NCI-H446 treated with DMSO at 0.1 percent for 48 hours (cell line): ENCODE results near the gene NOXA1.
"Not testable (repeated sequence)": the region's sequence is repeated elsewhere in the genome, so short reads cannot be mapped to it uniquely, and the experiment has no call there.

Experiments used
- DNase-seq: peaks from one replicate; lab custom pipeline; 2025; lab: John Stamatoyannopoulos, UW

NOXA1 gene

GRCh38 chr9:137406085-137406760, 17.0 kb upstream of the NOXA1 start:
- no peak for DNase-seq

- no peak for DNase-seq
Measured at GRCh38 chr9:137406876-137407589, 16.2 kb upstream of the NOXA1 start.

DNA sequence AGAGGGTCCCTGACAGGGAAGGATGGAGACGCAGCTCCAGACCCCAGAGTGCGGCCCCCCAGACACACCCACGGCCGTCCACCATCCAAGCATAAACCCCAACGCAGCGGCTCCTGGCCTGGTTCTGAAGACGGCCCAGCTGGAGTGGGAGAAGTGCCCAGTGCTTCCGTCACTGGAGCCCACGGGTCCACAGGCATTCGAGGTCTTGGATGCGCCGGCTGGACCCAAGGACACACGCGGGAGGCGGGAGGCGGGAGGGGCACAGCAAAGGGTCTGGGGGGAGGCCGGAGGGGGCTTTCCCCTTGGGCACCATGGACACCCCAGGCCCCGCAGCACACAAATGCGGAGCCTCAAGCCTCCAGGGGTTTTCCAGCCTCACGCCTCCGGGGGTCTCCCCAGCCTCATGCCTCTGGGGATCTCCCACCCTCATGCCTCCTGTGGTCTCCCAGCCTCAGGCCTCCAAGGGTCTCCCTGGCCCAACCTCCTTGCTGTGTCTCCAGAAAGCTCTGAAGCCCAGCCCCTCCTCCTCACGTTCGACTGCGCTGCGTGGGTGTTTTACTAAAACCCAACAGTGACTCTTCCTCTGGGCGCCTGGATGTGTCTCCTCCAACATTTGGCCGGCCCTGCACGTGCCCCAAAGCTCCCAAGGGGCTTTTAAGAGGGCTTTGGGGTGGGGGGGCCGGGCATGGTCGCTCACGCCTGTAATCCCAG, 15.4 kb upstream of the NOXA1 start:
- no peak for DNase-seq

DNA sequence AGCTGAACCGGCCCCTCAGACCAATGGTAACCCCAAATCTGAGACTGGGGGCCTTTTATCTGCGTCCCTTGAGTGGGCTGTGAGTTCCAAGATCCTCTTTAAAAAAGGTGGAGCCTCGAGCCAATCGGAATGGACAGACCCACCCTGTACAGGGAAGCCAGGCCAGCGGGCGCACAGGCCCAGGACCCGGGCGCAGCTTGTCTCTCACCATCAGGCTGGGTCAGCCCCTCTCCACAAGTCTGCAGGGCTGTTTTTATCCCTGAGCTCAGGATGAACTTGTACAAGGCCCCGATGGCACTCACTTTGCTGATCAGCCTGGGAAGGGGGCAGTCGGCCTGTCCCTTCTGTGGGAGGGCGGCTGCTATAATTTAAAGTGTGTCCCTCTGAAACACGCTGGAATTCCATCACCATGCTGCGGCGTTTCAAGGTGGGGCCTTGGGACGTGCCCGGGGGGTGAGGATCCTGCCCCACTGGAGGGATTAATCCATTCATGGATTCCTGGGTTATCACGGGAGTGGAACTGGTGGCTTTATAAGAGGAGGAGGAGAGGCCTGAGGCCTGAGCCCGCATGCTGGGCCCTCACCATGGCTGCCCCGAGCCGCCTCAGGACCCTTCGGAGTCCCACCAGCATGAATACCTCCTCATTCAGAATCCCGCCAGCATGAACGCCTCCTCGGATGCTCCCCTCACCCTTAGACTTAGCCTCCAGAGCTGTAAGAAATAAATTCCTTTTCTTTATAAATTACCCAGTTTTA, 14.4 kb upstream of the NOXA1 start:
- DNase-seq = no peak

DNA sequence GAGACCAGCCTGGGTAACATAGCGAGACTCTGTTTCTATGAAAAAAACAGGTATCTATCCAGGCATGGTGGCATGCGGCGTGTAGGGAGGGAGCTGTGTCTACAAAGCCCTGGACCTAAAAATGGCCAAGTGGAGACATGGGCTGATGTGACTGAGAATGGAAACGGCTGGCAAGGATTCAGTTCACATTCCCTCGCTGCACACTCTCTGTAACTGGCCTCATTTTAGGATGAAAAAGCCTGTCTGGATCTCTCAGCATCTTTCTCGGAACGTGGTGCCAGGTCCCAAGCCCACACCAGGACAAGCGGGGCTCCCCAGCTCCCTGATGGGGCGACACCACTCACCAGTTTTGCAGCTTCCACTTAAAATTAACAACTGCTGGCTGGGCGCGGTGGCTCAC, 13.7 kb upstream of the NOXA1 start:
- no peak for DNase-seq

GRCh38 chr9:137410236-137410890, 12.8 kb upstream of the NOXA1 start:
- DNase-seq = not testable (repeated sequence)

GRCh38 chr9:137410891-137411249, 12.3 kb upstream of the NOXA1 start:
- no peak for DNase-seq

GRCh38 chr9:137411260-137411644, 11.9 kb upstream of the NOXA1 start:
- DNase-seq = no peak

DNA sequence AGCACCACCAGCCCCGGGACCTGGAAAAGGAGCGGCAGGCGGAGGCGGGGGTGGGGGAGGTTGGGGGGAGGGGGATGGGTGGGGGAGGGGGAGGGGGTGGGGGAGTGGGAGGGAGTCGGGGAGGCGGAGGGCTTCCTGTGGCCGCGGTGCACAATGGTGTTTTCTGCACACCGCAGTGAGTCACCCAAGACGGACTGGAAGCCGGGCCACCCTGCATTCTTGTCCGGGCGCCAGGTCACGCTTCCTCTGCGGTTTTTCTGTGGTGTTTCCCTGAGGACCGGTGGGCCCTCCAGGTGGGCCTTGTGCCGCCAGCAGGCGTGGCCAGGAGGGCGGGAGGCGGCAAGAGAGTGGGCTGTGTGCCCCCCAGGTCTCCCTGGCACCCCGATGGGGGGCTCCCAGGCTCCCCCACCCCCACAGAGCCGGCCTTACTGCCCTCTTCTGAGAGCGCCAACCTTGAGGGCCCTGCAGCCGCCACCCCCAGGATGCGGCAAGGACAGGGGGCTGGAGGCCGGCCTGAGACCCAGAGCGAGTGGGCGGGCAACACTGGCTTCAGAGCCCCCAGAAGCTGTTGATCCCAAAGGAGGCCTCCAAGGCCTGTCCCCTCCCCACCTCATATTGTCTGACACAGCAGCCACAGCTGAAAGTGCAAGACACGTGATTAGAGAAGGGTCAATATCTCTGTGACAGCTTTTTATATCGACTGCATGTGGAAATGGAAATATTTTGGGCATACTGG, 11.4 kb upstream of the NOXA1 start:
- DNase-seq = no peak

GRCh38 chr9:137412431-137412830, 10.8 kb upstream of the NOXA1 start:
- DNase-seq = no peak

- no peak for DNase-seq
Measured at GRCh38 chr9:137415451-137415850, 7.7 kb upstream of the NOXA1 start.

DNA sequence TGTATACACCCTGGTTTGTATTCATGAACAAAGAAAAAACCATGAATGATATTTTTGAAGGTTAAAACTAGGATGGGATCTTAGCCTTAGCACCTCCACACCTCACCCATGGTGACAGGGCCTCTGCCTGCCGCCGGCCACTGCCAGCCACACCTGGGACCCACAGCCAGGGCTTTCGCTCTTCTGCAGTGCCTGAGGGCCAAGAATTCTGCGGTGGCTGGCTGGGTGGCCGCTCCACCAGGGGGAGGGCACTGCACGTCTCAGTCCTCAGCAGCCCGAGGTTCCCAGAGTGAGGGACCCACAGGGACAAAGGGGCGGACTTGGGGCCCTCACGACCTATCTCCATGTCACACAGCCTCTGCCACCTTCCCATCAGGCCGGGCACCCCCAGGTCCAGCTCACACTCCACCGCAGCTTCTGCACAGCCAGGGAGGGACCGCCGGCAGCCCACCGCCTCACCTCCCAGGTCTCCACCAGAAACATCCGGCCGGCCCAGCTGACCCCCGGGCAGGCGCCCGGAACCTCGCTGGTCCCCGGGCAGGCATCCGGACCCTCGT, 7.1 kb upstream of the NOXA1 start:
- no peak for DNase-seq

- no peak for DNase-seq
Measured at GRCh38 chr9:137416563-137417151, 6.5 kb upstream of the NOXA1 start.

DNA sequence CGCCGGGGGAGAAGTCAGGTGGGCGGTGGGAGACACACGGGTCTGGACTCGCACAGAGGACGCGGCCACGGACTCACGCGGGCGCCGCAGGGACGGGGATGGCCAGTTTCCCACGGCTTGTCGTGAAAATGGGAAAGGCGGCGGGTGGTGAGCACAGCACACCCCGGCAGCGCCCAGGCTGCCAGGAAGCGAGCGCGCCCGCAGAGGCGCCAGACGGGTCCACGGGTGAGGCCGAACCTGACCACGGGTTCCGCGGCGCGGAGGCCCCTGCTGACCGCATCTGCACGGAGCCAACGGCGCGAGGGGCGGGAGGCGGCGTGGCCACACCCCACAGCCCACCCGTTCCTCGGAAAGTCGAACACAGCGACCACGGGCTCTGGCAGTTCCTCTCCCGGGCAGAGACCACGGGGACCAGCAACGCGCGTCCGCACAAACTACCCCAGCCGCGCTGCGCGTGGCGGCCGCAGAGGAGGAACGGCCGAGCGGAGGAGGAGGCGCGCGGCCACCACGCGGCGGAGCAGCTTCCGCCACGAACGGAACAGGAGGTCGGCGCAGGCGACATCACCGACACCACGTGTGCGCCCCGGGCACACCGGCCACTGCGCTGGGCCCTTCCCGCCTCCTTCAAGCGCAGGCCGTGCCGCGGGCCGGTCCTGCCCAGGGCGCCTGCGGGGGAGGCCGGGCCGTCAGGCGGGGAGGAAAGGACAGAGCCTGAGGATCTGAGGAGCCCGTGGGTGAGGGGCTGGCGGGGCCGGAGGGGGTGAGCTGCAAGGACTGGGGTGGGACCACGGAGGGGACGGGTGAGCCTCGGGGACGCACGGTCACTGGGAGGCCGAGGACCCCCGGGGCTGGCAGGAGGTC, 5.8 kb upstream of the NOXA1 start:
- no peak for DNase-seq

DNA sequence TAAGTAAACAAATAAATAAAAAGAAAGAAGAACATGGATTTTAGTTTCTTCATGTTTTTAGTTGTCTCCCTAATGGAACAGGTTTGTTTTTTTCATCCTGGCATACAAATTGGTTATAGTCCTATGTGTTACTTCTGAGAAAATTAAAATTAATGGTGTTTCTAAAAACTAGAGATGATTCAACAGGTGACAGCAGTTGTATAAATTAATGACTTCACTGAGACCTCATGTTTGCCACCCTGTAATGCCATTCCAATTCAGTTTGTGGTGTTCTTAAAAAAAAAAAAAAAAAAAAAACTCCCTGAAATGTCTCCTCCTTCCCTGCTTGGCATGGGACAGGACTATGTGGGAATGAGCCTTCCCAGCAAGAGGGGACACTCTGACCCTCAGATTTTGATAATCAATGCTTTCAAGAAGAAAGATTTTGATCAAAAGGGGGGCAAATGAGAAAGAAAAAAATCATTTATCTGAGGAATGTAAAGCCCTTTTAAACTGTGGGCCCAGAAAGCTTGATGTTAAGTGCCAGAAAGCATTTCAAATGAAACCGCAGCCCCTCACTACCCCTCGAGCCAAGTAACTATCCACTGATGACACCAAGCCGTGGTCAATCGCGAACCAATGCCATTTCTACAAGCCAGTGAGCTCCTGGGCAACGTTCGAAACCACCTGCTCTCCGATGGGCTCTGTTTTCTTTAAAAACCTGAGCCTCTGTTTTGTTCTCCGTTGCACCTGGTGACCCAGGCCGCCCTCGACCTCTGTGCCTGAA, 1.2 kb upstream of the NOXA1 start:
- no peak for DNase-seq

DNA sequence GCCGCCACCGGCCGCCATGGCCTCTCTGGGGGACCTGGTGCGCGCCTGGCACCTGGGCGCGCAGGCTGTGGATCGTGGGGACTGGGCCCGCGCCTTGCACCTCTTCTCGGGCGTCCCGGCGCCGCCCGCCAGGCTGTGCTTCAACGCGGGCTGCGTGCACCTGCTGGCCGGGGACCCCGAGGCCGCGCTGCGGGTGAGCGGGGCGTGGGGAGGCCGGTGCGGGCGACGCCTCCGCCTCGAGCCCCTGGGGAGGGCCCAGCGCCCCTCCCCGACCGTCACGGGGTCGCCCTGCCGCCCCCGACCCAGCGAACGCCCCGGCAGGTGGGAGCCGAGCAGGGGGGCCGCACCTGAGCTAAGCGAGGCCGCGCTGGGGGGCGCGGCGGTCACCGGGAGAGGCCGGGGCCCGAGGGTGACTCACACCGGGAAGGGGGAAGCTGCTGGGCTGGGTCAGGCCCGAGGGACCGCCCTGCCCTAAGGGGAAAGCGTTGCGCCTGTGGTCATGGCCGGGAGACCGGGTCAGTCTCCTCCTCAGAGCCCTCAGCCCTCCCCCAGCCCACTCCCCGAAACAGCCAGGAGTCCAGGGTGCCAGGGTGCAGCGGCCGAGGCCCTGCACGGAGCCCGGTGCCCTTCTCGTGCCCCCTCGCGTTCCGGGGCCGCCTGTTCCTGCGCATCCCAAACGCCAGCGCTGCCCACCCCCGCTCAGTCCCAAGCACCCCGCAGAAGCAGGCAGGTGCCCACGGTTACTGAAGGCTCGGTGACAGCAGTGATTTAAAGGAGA, 510 bp downstream of the NOXA1 start:
- DNase-seq = no peak

GRCh38 chr9:137426018-137426681, 3.0 kb downstream of the NOXA1 start:
- no peak for DNase-seq
